Measurements from ENCODE around the gene ATP5MG. TPM values are rescaled to one million over a fixed set of nuclear protein-coding genes. Genes with fewer than 3 reads are reported as not detected.

ATP5MG gene
- total RNA-seq, 2 experiments from 2014 or later = 237 to 249 TPM

- Mint-ChIP-seq H3K4me1 (ENCODE audit: low read depth) (no peaks in the 10 kb centered on the region), H3K36me3 (ENCODE audit: low read depth) (peaks cover 47% of the 10 kb centered on the region), H3K27me3 (no peaks in the 10 kb centered on the region), H3K4me3 (no peak overlapping the region), H3K9me3 (no peaks in the 10 kb centered on the region), H3K27ac (no peak overlapping the region)
- no peak for TF ChIP-seq CTCF (IDR thresholded peaks at IDR 0.05)
- ChIA-PET POLR2A (interaction anchor here (0.6 kb wide), 1 partner anchor 183 kb away, joined by 3 read pairs; no protein-coding TSS in a partner anchor), CTCF (interaction anchor here (1.4 kb wide), 1 partner anchor 212 kb away, joined by 3 read pairs; no protein-coding TSS in a partner anchor)
- intact Hi-C loops (cut with micrococcal nuclease) = no loop called here
- DNase-seq (no peak), ATAC-seq (no peak)
Measured at GRCh38 chr11:118383657-118384056, 17.7 kb upstream of the ATP5MG start.

- H3K4me3 Mint-ChIP-seq = peak overlapping the region; percentile 19
- H3K27me3 Mint-ChIP-seq = no peaks in the 10 kb centered on the region
- H3K9me3 Mint-ChIP-seq = no peaks in the 10 kb centered on the region
- CTCF ChIA-PET = interaction anchor here (3.2 kb wide), 1 partner anchor 92 kb away, joined by 25 read pairs; no protein-coding TSS in a partner anchor
- ATAC-seq (no peak), DNase-seq (no peak)
- H3K36me3 Mint-ChIP-seq (ENCODE audit: low read depth) = peaks cover 32% of the 10 kb centered on the region
- intact Hi-C loops (cut with micrococcal nuclease) = no loop called here
- no peak for TF ChIP-seq CTCF (IDR thresholded peaks at IDR 0.05)
- peaks cover 37% of the 10 kb centered on the region for H3K4me1 Mint-ChIP-seq (ENCODE audit: low read depth)
- peak overlapping the region; percentile 99 for H3K27ac Mint-ChIP-seq
- POLR2A ChIA-PET = no interaction called here
Measured at GRCh38 chr11:118396097-118396501, 5.3 kb upstream of the ATP5MG start.

- intact Hi-C loops (cut with micrococcal nuclease) = no loop called here
- Mint-ChIP-seq H3K36me3 (ENCODE audit: low read depth) (peaks cover 35% of the 10 kb centered on the region), H3K9me3 (no peaks in the 10 kb centered on the region), H3K27ac (peak overlapping the region; percentile 99), H3K4me3 (no peak overlapping the region), H3K27me3 (no peaks in the 10 kb centered on the region), H3K4me1 (ENCODE audit: low read depth) (peaks cover 40% of the 10 kb centered on the region)
- DNase-seq = no peak
- no peak for ATAC-seq
- CTCF ChIA-PET = interaction anchor here (0.8 to 3.2 kb wide), 10 partner anchors 9 to 226 kb away, joined by 3 to 25 read pairs (median 5); partner anchors contain the start of gene KMT2A
- no peak for TF ChIP-seq CTCF (IDR thresholded peaks at IDR 0.05)
- POLR2A ChIA-PET = interaction anchor here (0.6 to 4.3 kb wide), 6 partner anchors 9 to 133 kb away, joined by 3 to 32 read pairs (median 3); partner anchors contain the start of gene KMT2A
Measured at GRCh38 chr11:118397448-118397847, 4.0 kb upstream of the ATP5MG start.

- Mint-ChIP-seq H3K9me3 (no peaks in the 10 kb centered on the region), H3K27me3 (no peaks in the 10 kb centered on the region), H3K4me3 (peak overlapping the region; percentile 86), H3K36me3 (ENCODE audit: low read depth) (peaks cover 39% of the 10 kb centered on the region), H3K27ac (peak overlapping the region; percentile 99), H3K4me1 (ENCODE audit: low read depth) (peaks cover 45% of the 10 kb centered on the region)
- intact Hi-C loops (cut with micrococcal nuclease) = loop anchor here (1.0 kb wide), 1 partner anchor 89 kb away; no protein-coding TSS in a partner anchor
- peak; percentile 67 for DNase-seq
- ATAC-seq = peak; percentile 81
- POLR2A ChIA-PET = interaction anchor here (0.7 to 4.3 kb wide), 13 partner anchors 14 to 155 kb away, joined by 3 to 32 read pairs (median 4); partner anchors contain the start of gene KMT2A
- CTCF ChIA-PET = interaction anchor here (0.6 to 3.2 kb wide), 12 partner anchors 14 to 227 kb away, joined by 3 to 25 read pairs (median 4); partner anchors contain the start of genes KMT2A and TMEM25
- TF ChIP-seq CTCF (IDR thresholded peaks at IDR 0.05) = no peak
Measured at GRCh38 chr11:118398791-118399559, 2.4 kb upstream of the ATP5MG start.
